MM.1S (cell line): Measurements from ENCODE around the gene SMURF1.

Experiments used
- CTCF ChIP-seq: fragments of 300-600 bp; sonication (generic); IDR thresholded peaks from 2 replicates; pipeline ENCODE4 v1.5.1; 2016; ENCODE audit warnings: antibody characterized with exemption, low read length, mixed read lengths
- EZH2 ChIP-seq: fragments of 300-600 bp; sonication (generic); optimal IDR thresholded peaks from 2 replicates; pipeline ENCODE3; 2017; ENCODE audit warnings: low read depth, mild to moderate bottlenecking, antibody characterized with exemption, low read length, mixed read lengths

DNA sequence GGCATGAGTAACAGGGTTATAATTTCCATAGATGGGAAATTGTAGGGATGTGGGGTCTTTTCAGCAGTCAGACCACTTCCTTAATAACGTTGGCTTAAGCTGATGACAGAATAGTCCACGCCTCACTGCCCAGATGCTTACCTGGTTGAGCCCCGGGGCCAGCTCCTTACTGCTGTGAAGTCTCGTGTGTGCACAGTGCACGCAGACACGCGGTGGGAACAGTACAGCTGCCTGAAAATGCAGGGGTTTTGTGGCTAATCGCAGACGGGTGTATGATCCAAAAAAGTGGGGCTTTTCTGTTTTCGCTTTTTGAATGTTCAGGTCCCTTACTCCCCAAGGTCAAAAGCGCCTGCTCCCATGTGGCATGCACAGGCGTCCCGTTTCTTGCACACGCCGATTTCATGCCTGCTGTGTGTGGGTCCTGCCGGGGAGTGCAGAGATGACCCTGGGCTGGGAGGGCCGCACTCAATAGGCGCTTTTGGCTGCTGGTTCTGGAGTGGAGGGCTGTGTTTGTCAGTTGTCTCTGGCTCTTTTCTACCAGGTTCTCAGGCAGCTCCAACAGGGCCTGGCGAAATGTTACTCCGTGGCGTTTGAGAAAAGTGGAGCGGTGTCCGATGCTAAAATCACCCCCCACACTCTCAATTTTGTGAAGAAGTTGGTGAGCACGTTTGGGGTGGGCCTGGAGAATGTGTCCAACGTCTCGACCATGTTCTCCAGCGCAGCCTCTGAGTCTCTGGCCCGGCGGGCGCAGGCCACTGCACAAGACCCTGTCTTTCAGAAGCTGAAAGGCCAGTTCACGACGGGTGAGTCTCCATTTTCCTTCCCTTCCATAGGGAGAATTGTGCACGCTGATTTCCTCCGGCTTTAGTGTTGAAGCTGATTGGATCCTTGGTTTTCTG lies 149.6 kb downstream of the SMURF1 start:
- TF ChIP-seq CTCF (no peak), EZH2 (no peak)
